ENCODE data around the gene ANKRD35. TPM values are rescaled to one million over a fixed set of nuclear protein-coding genes. Genes with fewer than 3 reads are reported as not detected.
"Not testable (repeated sequence)": the region's sequence is repeated elsewhere in the genome, so short reads cannot be mapped to it uniquely, and the experiment has no call there.

Gene ANKRD35, protein sequence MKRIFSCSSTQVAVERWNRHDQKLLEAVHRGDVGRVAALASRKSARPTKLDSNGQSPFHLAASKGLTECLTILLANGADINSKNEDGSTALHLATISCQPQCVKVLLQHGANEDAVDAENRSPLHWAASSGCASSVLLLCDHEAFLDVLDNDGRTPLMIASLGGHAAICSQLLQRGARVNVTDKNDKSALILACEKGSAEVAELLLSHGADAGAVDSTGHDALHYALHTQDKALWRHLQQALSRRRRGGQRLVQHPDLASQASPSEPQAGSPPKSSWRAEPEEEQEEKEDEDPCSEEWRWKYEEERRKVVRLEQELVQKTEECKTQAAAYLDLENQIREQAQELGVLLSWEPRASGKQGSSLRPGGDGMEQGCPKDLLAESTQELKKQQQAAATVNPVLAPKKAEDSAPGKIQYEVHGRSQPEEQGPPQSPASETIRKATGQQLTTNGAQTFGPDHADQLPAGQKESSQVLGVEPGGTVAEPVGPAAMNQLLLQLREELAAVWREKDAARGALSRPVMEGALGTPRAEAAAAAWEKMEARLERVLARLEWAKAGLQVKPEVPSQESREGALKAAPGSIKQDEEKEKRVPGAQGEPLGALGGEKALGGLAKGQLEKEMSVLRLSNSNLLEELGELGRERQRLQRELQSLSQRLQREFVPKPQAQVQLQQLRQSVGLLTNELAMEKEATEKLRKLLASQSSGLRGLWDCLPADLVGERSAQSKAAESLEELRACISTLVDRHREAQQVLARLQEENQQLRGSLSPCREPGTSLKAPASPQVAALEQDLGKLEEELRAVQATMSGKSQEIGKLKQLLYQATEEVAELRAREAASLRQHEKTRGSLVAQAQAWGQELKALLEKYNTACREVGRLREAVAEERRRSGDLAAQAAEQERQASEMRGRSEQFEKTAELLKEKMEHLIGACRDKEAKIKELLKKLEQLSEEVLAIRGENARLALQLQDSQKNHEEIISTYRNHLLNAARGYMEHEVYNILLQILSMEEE
- 0.77 TPM for total RNA-seq
- long read RNA-seq, result 0 reads

- H3K9me3 ChIP-seq (replicated peaks), result no peaks in the 10 kb centered on the region
- peak within 1 kb of the TSS; percentile 85 for H3K4me3 ChIP-seq
- H3K27ac ChIP-seq (replicated peaks), result peak within 1 kb of the TSS; percentile 68
- intact Hi-C loops (cut with micrococcal nuclease), result no loop called here
- H3K27me3 ChIP-seq (ENCODE audit: low read depth), result no peaks in the 10 kb centered on the region
- DNase-seq, result peak; percentile 89
- TF ChIP-seq CTCF (IDR thresholded peaks at IDR 0.05; ENCODE audit: borderline replicate concordance), result no peak
- no peaks in the 10 kb centered on the region for H3K36me3 ChIP-seq
- H3K4me1 ChIP-seq, result peaks cover 39% of the 10 kb centered on the region
Measured at GRCh38 chr1:145885738-145886287, at the start of gene ANKRD35. Gene ANKRD35 (minus strand): TSS chr1:145885866. CDS start chr1:145885758, 108 bp downstream.

DNA sequence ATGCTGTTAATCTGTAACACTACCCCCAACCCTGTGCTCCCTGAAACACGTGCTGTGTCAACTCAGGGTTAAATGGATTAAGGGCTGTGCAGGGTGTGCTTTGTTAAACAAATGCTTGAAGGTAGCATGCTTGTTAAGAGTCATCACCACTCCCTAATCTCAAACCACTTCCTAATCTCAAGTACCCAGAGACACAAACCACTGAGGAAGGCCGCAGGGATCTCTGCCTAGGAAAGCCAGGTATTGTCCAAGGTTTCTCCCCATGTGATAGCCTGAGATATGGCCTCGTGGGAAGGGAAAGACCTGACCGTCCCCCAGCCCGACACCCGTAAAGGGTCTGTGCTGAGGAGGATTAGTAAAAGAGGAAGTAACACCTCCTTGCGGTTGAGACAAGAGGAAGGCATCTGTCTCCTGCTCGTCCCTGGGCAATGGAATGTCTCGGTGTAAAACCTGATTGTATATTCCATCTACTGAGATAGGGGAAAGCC lies 46.9 kb upstream of the ANKRD35 start:
- H3K4me3 ChIP-seq; intact Hi-C loops (cut with micrococcal nuclease); H3K4me1 ChIP-seq; DNase-seq; H3K27ac ChIP-seq (replicated peaks); H3K9me3 ChIP-seq (replicated peaks); H3K27me3 ChIP-seq (ENCODE audit: low read depth): not testable (repeated sequence)
- H3K36me3 ChIP-seq, result peaks cover 65% of the 10 kb centered on the region

DNA sequence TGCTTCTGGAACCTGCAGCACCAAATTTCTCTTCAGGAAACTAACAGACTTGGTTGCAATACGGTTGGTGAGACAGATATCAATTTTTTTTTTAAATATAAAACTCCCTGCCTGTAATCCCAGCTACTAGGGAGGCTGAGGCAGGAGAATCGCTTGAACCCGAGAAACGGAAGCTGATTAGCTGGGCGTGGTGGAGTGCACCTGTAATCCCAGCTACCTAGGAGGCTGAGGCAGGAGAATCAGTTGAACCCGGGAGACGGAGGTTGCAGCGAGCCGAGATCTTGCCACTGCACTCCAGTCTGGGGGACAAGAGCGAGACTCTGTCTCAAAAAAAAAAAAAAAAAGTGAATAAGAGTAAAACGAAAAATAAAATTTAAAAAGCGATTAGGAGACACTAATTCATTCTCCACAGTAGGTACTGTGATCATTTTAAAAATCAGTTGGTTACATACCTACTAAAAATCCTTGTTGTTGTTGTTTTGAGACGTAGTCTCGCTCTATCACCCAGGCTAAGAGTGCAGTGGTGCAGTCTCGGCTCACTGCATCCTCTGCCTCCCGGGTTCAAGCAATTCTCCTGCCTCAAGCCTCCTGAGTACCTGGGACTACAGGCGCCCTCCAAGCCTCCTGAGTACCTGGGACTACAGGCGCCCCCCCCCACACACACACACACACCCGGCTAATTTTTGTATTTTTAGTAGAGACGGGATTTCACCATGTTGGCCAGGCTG lies 42.4 kb upstream of the ANKRD35 start:
- Histone ChIP-seq H3K4me1 (peaks cover 23% of the 10 kb centered on the region), H3K27me3 (ENCODE audit: low read depth) (no peaks in the 10 kb centered on the region), H3K27ac (replicated peaks) (peak overlapping the region; percentile 96), H3K36me3 (peaks cover 34% of the 10 kb centered on the region), H3K4me3 (peak overlapping the region; percentile 76), H3K9me3 (replicated peaks) (no peaks in the 10 kb centered on the region)
- DNase-seq, result no peak
- intact Hi-C loops (cut with micrococcal nuclease), result no loop called here
- no peak for TF ChIP-seq CTCF (IDR thresholded peaks at IDR 0.05; ENCODE audit: borderline replicate concordance)

DNA sequence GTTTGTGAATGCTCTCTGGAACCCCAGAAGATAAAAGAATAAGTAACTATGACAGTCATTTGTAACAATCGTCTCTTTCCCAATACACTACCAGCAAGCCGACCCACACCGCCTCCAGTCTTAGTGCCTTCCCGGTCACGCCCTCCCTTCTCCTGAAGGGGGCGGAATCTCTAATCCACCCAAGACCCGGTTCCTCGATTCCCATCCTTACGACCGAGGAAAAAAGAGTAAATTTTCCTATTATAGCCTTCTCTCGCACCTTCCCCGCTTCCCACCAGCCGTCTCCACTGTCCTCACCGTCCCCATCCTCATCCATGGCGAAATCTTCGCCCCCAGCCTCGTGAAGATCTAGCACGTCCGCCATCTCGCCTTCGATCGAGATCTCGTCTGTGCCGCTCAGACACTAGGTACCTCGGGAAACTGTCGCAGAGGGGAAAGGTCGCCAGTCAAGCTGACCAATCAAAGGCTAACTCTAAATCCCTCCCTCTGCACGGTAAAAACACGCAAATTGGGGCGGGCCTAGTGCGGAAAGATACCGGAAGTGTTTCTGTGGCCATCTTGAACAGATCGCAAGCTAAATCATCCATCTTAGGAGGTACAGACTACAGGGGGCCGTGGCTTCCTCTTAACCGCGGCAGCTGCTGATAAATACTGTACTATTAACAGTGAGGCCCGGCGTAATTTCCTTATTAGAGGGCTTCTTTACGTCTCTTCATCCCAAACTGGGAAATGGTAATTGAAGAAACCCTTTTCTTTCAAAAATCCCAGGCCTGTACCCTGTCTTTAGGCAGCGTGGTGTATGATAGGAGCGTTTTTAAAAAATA lies 41.6 kb upstream of the ANKRD35 start, which contains the start of gene RBM8A:
RBM8A (minus strand) TSS at position 422 of the 824 bp plus-strand sequence; CDS start at position 364, 58 bp downstream.
- peaks cover 30% of the 10 kb centered on the region for H3K36me3 ChIP-seq
- intact Hi-C loops (cut with micrococcal nuclease), result no loop called here
- peak within 1 kb of the TSS; percentile 96 for H3K27ac ChIP-seq (replicated peaks)
- H3K27me3 ChIP-seq (ENCODE audit: low read depth), result no peaks in the 10 kb centered on the region
- peaks cover 23% of the 10 kb centered on the region for H3K4me1 ChIP-seq
- peak within 1 kb of the TSS; percentile 76 for H3K4me3 ChIP-seq
- TF ChIP-seq CTCF (IDR thresholded peaks at IDR 0.05; ENCODE audit: borderline replicate concordance), result peak; percentile 67
- no peaks in the 10 kb centered on the region for H3K9me3 ChIP-seq (replicated peaks)
- DNase-seq, result peak; percentile 91

GRCh38 chr1:145926686-145927062 lies 41.0 kb upstream of the ANKRD35 start:
- peak overlapping the region; percentile 96 for H3K27ac ChIP-seq (replicated peaks)
- H3K9me3 ChIP-seq (replicated peaks), result no peaks in the 10 kb centered on the region
- no peak for DNase-seq
- peaks cover 23% of the 10 kb centered on the region for H3K4me1 ChIP-seq
- peak overlapping the region; percentile 76 for H3K4me3 ChIP-seq
- no peaks in the 10 kb centered on the region for H3K27me3 ChIP-seq (ENCODE audit: low read depth)
- H3K36me3 ChIP-seq, result peaks cover 24% of the 10 kb centered on the region
- no peak for TF ChIP-seq CTCF (IDR thresholded peaks at IDR 0.05; ENCODE audit: borderline replicate concordance)
- intact Hi-C loops (cut with micrococcal nuclease), result no loop called here
